Esophagus muscularis mucosa (tissue), 3 donors: ENCODE data around the gene ELK3.

Source experiments
- CTCF ChIP-seq, 3 experiments: fragments of 200-600 bp in 2 of 3; fragments of 450-650 bp in 1 of 3; sonication (generic) in 2 of 3; IDR thresholded peaks; one replicate each; pipeline ENCODE4 v1.5.1; 2017 to 2019; ENCODE audit warnings: antibody characterized with exemption in 3 of 3, mild to moderate bottlenecking in 2 of 3, moderate library complexity in 1 of 3
- POLR2A ChIP-seq: fragments of 450-650 bp; IDR thresholded peaks from one replicate; pipeline ENCODE4 v1.6.1; 2017; ENCODE audit warnings: antibody characterized with exemption, moderate library complexity, mild to moderate bottlenecking, low read depth

GRCh38 chr12:96242597-96242996 lies 48.4 kb downstream of the ELK3 start:
- no peak for TF ChIP-seq CTCF (IDR thresholded peaks at IDR 0.05)
- TF ChIP-seq POLR2A, result no peak
